Bronchial epithelial cell (primary cell): ENCODE measurements around the gene DPYD. TPM values are rescaled to one million over a fixed set of nuclear protein-coding genes. Genes with fewer than 3 reads are reported as not detected.

Source experiments
- DNase-seq: peaks from one replicate; pipeline ENCODE4 v3.0.0-alpha.2; 2010; ENCODE audit warnings: low read depth
- FAIRE-seq: peaks from 2 replicates; lab custom pipeline; 2011; peaks lifted over from hg19 to GRCh38; lab: Jason Lieb, UNC
- H3K27me3 ChIP-seq: 2 replicates; pipeline ENCODE4 v1.5.1; 2011; ENCODE audit warnings: low read length; ENCODE audit not compliant: control insufficient read depth, insufficient read depth
- H3K36me3 ChIP-seq: 2 replicates; pipeline ENCODE4 v1.5.1; 2011; ENCODE audit warnings: low read length; ENCODE audit not compliant: control insufficient read depth, insufficient read depth
- H3K4me3 ChIP-seq: 2 replicates; pipeline ENCODE4 v1.5.1; 2011; ENCODE audit warnings: mild to moderate bottlenecking, low read depth, low read length, control low read depth
- total RNA-seq: library from RNA; depleted of rRNA; stranded (reverse); fragments of >200 nt; gene quantifications from 2 replicates; pipeline ENCODE4 v1.2.1, GENCODE V29; 2014
- TF ChIP-seq, protein P1 (sequence below): IDR thresholded peaks from 2 replicates; pipeline ENCODE4 v1.5.1; 2011; ENCODE audit warnings: mild to moderate bottlenecking, moderate library complexity, low read length, control low read depth, inconsistent platforms; ENCODE audit not compliant: insufficient read depth, severe bottlenecking

Gene DPYD
- total RNA-seq, 1 donor from 2014 or later = 1.6 TPM

DNA sequence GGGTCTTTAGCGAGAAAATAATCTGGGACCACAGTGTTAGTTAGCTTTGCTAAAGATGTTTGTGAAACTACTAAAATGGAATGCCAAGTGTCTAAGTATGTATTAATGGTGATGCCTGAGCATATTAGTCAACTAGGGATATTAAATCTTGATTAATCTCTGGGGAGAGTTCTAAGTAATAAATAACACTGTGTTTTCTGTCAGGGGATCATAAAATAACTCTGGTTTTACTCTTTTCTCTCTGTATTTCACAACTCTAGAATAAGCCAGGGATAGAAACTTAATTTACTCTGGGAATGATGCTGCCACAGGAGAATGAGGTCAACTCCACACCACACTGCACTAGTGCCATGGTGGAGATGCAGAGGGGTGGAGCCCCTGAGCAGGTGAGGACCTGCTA, 800.0 kb downstream of the DPYD start:
- no peaks in the 10 kb centered on the region for H3K36me3 ChIP-seq
- no peak for FAIRE-seq
- H3K27me3 ChIP-seq = no peaks in the 10 kb centered on the region
- H3K4me3 ChIP-seq = no peak overlapping the region
- no peak for DNase-seq
- TF ChIP-seq, protein P1, sequence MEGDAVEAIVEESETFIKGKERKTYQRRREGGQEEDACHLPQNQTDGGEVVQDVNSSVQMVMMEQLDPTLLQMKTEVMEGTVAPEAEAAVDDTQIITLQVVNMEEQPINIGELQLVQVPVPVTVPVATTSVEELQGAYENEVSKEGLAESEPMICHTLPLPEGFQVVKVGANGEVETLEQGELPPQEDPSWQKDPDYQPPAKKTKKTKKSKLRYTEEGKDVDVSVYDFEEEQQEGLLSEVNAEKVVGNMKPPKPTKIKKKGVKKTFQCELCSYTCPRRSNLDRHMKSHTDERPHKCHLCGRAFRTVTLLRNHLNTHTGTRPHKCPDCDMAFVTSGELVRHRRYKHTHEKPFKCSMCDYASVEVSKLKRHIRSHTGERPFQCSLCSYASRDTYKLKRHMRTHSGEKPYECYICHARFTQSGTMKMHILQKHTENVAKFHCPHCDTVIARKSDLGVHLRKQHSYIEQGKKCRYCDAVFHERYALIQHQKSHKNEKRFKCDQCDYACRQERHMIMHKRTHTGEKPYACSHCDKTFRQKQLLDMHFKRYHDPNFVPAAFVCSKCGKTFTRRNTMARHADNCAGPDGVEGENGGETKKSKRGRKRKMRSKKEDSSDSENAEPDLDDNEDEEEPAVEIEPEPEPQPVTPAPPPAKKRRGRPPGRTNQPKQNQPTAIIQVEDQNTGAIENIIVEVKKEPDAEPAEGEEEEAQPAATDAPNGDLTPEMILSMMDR = no peak

DNA sequence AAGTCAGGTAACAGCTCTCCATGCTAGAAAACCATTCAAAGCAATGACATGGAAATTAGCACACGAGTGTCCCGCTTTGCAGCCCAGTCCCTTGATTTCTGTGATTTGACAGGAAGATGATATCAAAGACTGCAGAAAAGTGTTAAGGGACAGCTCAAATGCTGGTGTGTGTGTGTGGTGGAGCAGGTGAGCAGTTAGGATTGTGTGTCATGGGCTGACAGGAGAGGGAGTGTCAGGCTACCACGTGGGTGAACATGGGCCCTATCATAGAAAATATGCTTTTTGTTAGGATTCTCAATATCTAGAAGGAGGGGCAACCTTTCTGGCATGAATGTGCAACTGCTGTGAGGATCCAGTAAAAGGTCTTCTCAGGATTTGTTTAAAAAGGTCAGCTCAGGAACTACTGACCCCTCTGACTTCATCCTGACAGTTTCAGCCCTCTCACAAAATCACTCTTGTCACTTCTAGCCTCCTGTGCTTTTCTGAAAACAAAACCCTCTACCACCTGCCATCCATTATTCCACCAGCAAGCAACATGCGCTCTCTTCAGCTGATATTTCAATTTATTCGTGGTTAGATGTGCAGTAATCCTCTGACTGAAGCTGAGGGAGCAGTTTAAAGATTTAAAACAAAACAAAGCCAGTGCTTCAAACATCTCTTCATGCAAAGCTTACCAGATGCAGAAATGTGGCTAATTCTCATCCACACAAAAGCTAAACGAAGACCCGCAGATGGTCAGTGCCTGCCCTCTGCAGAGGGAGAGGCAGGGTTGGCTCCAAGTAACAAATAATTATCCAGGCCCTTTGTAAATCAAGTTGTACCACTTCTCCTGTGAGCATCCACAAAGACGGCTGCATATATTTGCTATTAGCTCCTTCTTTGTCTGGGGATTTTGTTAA, 801.3 kb downstream of the DPYD start:
- no peaks in the 10 kb centered on the region for H3K27me3 ChIP-seq
- FAIRE-seq (no peak), DNase-seq (no peak)
- H3K4me3 ChIP-seq = no peak overlapping the region
- no peaks in the 10 kb centered on the region for H3K36me3 ChIP-seq
- TF ChIP-seq, protein P1 = no peak

DNA sequence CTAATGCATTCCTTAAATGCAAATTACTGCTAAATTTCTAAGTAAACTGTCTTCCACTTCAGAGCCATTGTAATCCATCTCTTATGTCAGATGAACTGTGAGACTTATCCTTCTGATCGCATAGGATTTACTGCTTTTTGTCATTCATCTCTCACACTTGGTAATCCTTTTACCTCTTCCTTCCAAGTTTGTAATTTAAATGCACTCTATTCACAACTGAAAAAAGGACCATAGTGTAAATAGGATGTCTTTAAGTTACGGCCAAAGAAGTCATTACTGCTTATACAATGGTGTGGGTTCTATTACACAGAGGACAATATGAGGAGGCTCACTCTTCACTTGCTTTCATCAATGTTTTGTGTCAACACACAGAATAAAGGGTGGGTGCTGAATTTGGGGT, 806.0 kb downstream of the DPYD start:
- TF ChIP-seq, protein P1 = no peak
- no peaks in the 10 kb centered on the region for H3K27me3 ChIP-seq
- no peak for FAIRE-seq
- no peak for DNase-seq
- H3K4me3 ChIP-seq = no peak overlapping the region
- H3K36me3 ChIP-seq = no peaks in the 10 kb centered on the region

DNA sequence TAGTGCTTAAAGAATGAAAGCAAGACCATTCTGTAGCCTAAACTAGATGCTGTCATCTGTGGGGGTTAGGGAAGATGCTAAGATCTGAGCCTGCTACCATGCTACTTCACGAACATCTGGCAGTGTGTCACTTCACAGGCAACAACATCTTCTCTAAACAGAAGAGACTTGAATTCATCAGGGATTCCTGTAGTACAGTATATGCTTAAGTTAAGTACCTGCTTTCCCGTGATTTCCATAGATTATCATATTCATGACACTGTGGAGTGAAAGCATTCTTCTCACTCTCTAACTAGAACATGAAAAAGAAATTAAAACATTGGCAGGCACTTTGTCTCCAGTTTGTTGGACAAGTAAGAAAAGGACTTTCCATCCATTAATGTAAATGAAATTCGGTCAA, 808.4 kb downstream of the DPYD start:
- DNase-seq (no peak), FAIRE-seq (no peak)
- no peak overlapping the region for H3K4me3 ChIP-seq
- H3K27me3 ChIP-seq = no peaks in the 10 kb centered on the region
- H3K36me3 ChIP-seq = no peaks in the 10 kb centered on the region
- TF ChIP-seq, protein P1 = no peak

DNA sequence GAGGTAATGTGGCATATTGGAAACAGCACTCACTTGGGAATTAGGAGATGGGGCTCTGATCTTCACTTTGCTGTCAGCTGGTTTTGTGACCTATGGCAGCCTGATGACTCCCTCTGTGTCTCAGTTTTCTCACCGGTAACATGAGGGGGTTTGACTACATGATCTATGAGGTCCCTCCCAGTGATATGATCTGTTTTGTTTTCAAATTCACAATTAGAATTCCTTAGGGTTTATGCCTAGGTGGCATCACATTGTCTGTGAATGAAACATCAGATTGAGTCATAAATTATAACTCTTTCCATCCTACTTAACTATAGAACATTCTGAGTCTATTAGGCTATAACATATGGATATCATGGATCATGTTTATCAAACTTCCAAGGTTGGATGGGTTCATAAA, 812.7 kb downstream of the DPYD start:
- FAIRE-seq = no peak
- TF ChIP-seq, protein P1 = no peak
- DNase-seq = peak; percentile 17
- Histone ChIP-seq H3K4me3 (no peak overlapping the region), H3K36me3 (no peaks in the 10 kb centered on the region), H3K27me3 (no peaks in the 10 kb centered on the region)
